ENCODE results near the gene TAF9B.
"Not testable (repeated sequence)": the region's sequence is repeated elsewhere in the genome, so short reads cannot be mapped to it uniquely, and the experiment has no call there.

TAF9B gene

GRCh38 chrX:78139160-78140123 lies at the start of gene TAF9B:
TAF9B (minus strand) TSS chrX:78139650; CDS start chrX:78139611, 39 bp downstream.
- peak; percentile 58 for DNase-seq

- DNase-seq = no peak
Measured at GRCh38 chrX:78182881-78183280, 43.4 kb upstream of the TAF9B start.

- no peak for DNase-seq
Measured at GRCh38 chrX:78181307-78181706, 41.9 kb upstream of the TAF9B start.

- DNase-seq = no peak
Measured at GRCh38 chrX:78168065-78168464, 28.6 kb upstream of the TAF9B start.

- DNase-seq = no peak
Measured at GRCh38 chrX:78165425-78165824, 26.0 kb upstream of the TAF9B start.

- DNase-seq = not testable (repeated sequence)
Measured at GRCh38 chrX:78163175-78163574, 23.7 kb upstream of the TAF9B start.

GRCh38 chrX:78160711-78161110 lies 21.3 kb upstream of the TAF9B start:
- DNase-seq = not testable (repeated sequence)

GRCh38 chrX:78157846-78158245 lies 18.4 kb upstream of the TAF9B start:
- DNase-seq = not testable (repeated sequence)

- not testable (repeated sequence) for DNase-seq
Measured at GRCh38 chrX:78157373-78157772, 17.9 kb upstream of the TAF9B start.

GRCh38 chrX:78147002-78147540 lies 7.6 kb upstream of the TAF9B start:
- DNase-seq = not testable (repeated sequence)

GRCh38 chrX:78140206-78140605 lies 756 bp upstream of the TAF9B start:
- DNase-seq = no peak

- DNase-seq = no peak
Measured at GRCh38 chrX:78133238-78133960, 6.1 kb downstream of the TAF9B start.

GRCh38 chrX:78131117-78131516 lies 8.3 kb downstream of the TAF9B start:
- DNase-seq = no peak

- DNase-seq = no peak
Measured at GRCh38 chrX:78130396-78130795, 9.1 kb downstream of the TAF9B start.

- no peak for DNase-seq
Measured at GRCh38 chrX:78129714-78130113, 9.7 kb downstream of the TAF9B start.

- not testable (repeated sequence) for DNase-seq
Measured at GRCh38 chrX:78125781-78126180, 13.7 kb downstream of the TAF9B start.

GRCh38 chrX:78125148-78125547 lies 14.3 kb downstream of the TAF9B start:
- no peak for DNase-seq

- no peak for DNase-seq
Measured at GRCh38 chrX:78124307-78124706, 15.1 kb downstream of the TAF9B start.

GRCh38 chrX:78123190-78123589 lies 16.3 kb downstream of the TAF9B start:
- no peak for DNase-seq

- DNase-seq = no peak
Measured at GRCh38 chrX:78119521-78120227, 19.8 kb downstream of the TAF9B start.

GRCh38 chrX:78118628-78119027 lies 20.8 kb downstream of the TAF9B start:
- no peak for DNase-seq

- DNase-seq = no peak
Measured at GRCh38 chrX:78116766-78117165, 22.7 kb downstream of the TAF9B start.

GRCh38 chrX:78116365-78116764 lies 23.1 kb downstream of the TAF9B start:
- DNase-seq = no peak
